ENCODE measurements around the gene BRI3. TPM values are rescaled to one million over a fixed set of nuclear protein-coding genes. Genes with fewer than 3 reads are reported as not detected.
A peak's percentile ranks its signal among the peaks of the same experiment; 100 is the strongest.

Gene BRI3
- total RNA-seq, 4 donors from 2014 or later, result 36.4 to 52.9 (median 45.2) TPM

DNA sequence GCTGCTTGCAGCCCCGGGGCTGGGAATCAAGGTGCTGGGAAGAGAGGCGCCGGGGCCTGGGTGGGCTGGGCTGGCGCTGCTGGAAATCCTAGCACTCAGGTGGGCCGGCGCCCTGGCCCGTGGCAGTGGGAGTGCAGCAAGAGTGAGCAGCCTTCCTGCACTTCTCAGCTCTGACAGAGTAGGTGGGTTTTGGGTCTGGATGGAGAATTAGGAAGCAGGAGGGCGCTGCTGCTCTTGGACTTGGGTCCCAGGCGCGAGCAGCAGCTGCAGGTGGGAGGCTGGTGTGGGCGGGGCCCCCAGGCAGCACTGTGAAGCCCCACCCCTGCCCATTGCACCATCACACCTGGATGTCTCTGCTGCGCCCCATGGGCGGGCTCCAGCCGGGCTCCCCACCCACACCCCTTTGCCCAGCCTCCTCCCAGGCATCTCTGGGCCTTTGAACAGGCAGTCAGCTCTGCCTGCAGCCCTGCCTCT is 6.0 kb downstream of the BRI3 start:
- H3K27me3 ChIP-seq, result no peaks in the 10 kb centered on the region
- peaks cover 72% of the 10 kb centered on the region for H3K4me1 ChIP-seq
- no peak for TF ChIP-seq POLR2A (IDR thresholded peaks at IDR 0.05)
- TF ChIP-seq, protein P1, sequence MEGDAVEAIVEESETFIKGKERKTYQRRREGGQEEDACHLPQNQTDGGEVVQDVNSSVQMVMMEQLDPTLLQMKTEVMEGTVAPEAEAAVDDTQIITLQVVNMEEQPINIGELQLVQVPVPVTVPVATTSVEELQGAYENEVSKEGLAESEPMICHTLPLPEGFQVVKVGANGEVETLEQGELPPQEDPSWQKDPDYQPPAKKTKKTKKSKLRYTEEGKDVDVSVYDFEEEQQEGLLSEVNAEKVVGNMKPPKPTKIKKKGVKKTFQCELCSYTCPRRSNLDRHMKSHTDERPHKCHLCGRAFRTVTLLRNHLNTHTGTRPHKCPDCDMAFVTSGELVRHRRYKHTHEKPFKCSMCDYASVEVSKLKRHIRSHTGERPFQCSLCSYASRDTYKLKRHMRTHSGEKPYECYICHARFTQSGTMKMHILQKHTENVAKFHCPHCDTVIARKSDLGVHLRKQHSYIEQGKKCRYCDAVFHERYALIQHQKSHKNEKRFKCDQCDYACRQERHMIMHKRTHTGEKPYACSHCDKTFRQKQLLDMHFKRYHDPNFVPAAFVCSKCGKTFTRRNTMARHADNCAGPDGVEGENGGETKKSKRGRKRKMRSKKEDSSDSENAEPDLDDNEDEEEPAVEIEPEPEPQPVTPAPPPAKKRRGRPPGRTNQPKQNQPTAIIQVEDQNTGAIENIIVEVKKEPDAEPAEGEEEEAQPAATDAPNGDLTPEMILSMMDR (IDR thresholded peaks at IDR 0.05), result no peak
- no peak for TF ChIP-seq EP300 (IDR thresholded peaks at IDR 0.05)
- TF ChIP-seq POLR2AphosphoS5 (IDR thresholded peaks at IDR 0.05), result no peak
- peak overlapping the region; percentile 97 for H3K4me3 ChIP-seq
- no peaks in the 10 kb centered on the region for H3K9me3 ChIP-seq
- peaks cover 22% of the 10 kb centered on the region for H3K36me3 ChIP-seq
- WGBS, result 52% methylated on average over 5 of the region's 14 CpGs
- H3K27ac ChIP-seq, result peak overlapping the region; percentile 99
- no peak for DNase-seq (ENCODE audit: low spot score in 2 of 2)

DNA sequence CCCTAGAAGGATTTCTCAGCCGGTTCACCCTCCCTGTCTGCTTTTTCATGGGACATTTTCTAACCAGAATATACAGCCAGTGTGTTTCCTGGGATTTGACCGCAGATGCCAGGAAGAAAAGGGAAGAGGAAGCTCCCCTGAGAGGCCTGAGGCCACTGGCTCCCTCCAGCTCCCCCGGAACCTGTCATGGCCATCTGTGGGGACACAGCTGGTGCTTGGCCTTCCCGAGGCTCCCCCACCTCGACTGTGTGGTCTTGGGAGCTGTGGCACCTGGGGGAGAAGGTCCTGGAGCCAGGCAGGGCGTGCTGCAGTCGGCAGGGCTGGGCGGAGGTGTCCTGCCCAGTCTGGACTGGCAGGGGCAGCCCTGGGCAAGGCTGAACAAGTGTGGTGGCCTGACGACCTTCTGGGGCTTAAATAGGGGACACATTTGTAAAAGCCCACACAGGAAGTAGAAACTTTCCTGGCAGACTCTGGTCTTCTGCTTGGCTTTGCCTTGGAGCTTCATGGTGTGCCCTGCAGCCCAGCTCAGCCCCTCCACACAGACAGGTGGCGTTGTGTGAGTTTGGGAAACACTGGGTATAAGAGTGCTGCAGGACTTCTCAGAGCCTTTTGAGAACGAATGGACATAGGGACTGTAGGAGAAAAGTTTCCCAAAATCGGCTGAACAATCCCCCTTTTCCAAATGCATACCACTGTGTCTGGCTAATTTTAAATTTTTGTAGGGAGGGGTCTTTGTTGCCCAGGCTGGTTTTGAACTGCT is 6.8 kb downstream of the BRI3 start:
- TF ChIP-seq EP300 (IDR thresholded peaks at IDR 0.05) (no peak), POLR2A (IDR thresholded peaks at IDR 0.05) (no peak), POLR2AphosphoS5 (IDR thresholded peaks at IDR 0.05) (no peak)
- TF ChIP-seq, protein P1 (IDR thresholded peaks at IDR 0.05), result no peak
- H3K9me3 ChIP-seq, result no peaks in the 10 kb centered on the region
- H3K36me3 ChIP-seq, result peaks cover 30% of the 10 kb centered on the region
- peak overlapping the region; percentile 97 for H3K4me3 ChIP-seq
- no peak for DNase-seq (ENCODE audit: low spot score in 2 of 2)
- H3K27ac ChIP-seq, result peak overlapping the region; percentile 99
- no peaks in the 10 kb centered on the region for H3K27me3 ChIP-seq
- H3K4me1 ChIP-seq, result peaks cover 65% of the 10 kb centered on the region
- 55% methylated on average over 5 of the region's 12 CpGs for WGBS

DNA sequence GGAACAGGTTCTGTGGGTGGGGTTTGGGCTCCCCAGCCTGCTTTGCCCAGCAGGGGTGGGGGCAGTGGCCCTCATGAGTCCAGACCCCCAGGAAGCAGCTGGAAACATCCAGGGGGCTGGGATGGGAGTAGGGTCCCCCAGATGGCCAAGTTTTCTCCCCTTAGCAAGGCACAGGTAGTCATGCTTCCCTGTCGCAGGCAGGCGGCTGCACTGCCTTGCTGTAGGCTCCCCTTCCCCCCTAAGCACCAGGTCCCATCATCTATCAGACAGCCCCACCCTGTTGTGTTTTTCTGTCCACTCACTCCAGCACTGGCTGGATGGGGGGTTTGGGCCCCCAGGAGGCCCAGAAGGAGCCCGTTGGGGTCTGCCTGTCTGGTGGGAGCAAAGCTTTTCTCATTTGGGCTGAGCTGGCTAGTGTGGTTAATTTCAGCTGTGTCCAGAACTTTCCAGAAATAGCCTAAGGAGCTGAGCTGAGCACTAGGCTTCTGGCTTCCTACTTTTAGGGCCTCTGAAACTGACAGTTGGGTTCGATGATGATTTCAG is 7.9 kb downstream of the BRI3 start:
- Histone ChIP-seq H3K27ac (no peak overlapping the region), H3K4me3 (no peak overlapping the region), H3K4me1 (peaks cover 55% of the 10 kb centered on the region), H3K27me3 (no peaks in the 10 kb centered on the region), H3K36me3 (peaks cover 38% of the 10 kb centered on the region), H3K9me3 (no peaks in the 10 kb centered on the region)
- no peak for TF ChIP-seq EP300 (IDR thresholded peaks at IDR 0.05)
- TF ChIP-seq, protein P1 (IDR thresholded peaks at IDR 0.05), result no peak
- no peak for TF ChIP-seq POLR2AphosphoS5 (IDR thresholded peaks at IDR 0.05)
- TF ChIP-seq POLR2A (IDR thresholded peaks at IDR 0.05), result no peak
- 78% methylated on average over 4 of the region's 4 CpGs for WGBS
- no peak for DNase-seq (ENCODE audit: low spot score in 2 of 2)

DNA sequence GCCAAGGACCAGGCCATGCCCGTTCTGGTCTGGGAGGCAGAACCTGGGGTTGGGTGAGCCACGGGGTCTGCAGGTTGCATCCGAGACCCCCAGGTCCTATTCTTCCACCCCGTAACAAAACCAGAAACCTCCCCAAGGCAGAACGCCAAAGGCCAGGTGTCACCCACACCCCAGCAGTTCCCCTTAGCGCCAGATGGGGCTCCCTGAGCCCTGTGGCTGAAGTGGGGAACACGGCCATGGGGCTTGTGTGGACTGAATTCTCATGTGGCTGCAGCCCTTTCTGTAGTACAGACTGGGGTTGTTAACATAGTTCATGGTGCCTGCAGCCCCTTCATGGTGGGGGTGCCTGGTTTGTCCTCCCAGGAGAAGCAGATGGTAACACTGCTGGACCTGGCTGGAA is 10.2 kb downstream of the BRI3 start:
- Histone ChIP-seq H3K27me3 (no peaks in the 10 kb centered on the region), H3K4me3 (no peak overlapping the region), H3K9me3 (no peaks in the 10 kb centered on the region), H3K4me1 (peaks cover 50% of the 10 kb centered on the region), H3K27ac (no peak overlapping the region), H3K36me3 (peaks cover 38% of the 10 kb centered on the region)
- no peak for DNase-seq (ENCODE audit: low spot score in 2 of 2)
- 78% methylated on average over 7 of the region's 7 CpGs for WGBS
- no peak for TF ChIP-seq POLR2AphosphoS5 (IDR thresholded peaks at IDR 0.05)
- TF ChIP-seq, protein P1 (IDR thresholded peaks at IDR 0.05), result no peak
- TF ChIP-seq POLR2A (IDR thresholded peaks at IDR 0.05), result no peak
- no peak for TF ChIP-seq EP300 (IDR thresholded peaks at IDR 0.05)

DNA sequence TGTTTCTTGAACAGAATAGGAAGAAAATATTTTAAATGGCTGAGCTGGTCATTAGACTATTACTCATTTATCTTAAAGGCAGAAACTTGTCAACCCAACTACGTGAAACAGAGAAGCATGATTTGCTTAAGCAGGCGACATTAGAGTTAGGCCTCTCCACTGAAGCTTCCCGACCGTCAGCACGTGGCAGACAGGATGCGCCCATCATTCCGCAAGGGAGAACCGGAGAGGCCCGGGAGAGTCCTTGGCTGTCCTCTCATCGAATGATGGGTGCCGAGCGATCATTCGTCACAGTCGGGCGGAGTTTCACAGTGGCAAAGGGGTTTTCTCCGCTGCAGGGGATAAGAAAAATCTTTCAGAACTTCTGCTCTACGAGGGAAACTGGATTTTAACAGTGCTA is 11.8 kb downstream of the BRI3 start:
- WGBS, result 85% methylated on average over 17 of the region's 17 CpGs
- no peak for DNase-seq (ENCODE audit: low spot score in 2 of 2)
- Histone ChIP-seq H3K4me3 (no peak overlapping the region), H3K9me3 (no peaks in the 10 kb centered on the region), H3K27ac (no peak overlapping the region), H3K27me3 (no peaks in the 10 kb centered on the region), H3K4me1 (peaks cover 35% of the 10 kb centered on the region), H3K36me3 (peaks cover 38% of the 10 kb centered on the region)
- TF ChIP-seq POLR2A (IDR thresholded peaks at IDR 0.05), result no peak
- TF ChIP-seq, protein P1 (IDR thresholded peaks at IDR 0.05), result no peak
- TF ChIP-seq EP300 (IDR thresholded peaks at IDR 0.05), result no peak
- TF ChIP-seq POLR2AphosphoS5 (IDR thresholded peaks at IDR 0.05), result no peak

Data from suprapubic skin (tissue), 4 donors.